Measurements from ENCODE around the gene CNTN1.

DNA sequence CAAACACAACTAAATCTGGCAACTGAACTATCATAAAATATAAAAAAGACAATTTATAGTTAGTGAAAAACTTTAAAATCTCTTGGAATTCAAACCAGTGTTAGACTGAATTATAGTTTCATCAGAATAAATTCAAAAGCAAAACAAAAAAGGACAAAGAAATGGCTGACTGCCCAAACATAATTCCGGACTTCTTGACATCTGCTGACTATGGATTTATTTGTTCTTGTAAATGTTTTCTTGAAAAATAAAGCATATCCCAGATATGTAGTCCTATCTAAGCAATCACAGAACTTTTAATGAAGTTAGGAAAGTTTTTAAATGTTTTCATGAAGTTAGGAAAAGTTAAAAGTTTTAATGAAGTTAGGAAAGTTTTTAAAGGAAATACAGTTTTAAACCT lies 45.8 kb upstream of the CNTN1 start:
- TF ChIP-seq, protein P1, sequence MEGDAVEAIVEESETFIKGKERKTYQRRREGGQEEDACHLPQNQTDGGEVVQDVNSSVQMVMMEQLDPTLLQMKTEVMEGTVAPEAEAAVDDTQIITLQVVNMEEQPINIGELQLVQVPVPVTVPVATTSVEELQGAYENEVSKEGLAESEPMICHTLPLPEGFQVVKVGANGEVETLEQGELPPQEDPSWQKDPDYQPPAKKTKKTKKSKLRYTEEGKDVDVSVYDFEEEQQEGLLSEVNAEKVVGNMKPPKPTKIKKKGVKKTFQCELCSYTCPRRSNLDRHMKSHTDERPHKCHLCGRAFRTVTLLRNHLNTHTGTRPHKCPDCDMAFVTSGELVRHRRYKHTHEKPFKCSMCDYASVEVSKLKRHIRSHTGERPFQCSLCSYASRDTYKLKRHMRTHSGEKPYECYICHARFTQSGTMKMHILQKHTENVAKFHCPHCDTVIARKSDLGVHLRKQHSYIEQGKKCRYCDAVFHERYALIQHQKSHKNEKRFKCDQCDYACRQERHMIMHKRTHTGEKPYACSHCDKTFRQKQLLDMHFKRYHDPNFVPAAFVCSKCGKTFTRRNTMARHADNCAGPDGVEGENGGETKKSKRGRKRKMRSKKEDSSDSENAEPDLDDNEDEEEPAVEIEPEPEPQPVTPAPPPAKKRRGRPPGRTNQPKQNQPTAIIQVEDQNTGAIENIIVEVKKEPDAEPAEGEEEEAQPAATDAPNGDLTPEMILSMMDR (optimal IDR thresholded peaks at IDR 0.05 in 1 of 3, IDR thresholded peaks at IDR 0.05 in 1 of 3, conservative IDR thresholded peaks at IDR 0.05 in 1 of 3; ENCODE audit: extremely low read depth in 1 of 3, insufficient read depth in 2 of 3, low read length in 3 of 3): no peak
- no peak for TF ChIP-seq EZH2 (IDR thresholded peaks at IDR 0.05; ENCODE audit: low read length)

Data from keratinocyte (primary cell).